Tibial nerve (tissue), 4 donors: ENCODE results near the gene ZDHHC24. TPM values are rescaled to one million over a fixed set of nuclear protein-coding genes. Genes with fewer than 3 reads are reported as not detected.

Experiments
- DNase-seq, 2 donors: peaks; one replicate each; pipeline ENCODE4 v3.0.0-alpha.2; 2019; ENCODE audit warnings: low spot score in 2 of 2
- H3K27ac ChIP-seq, 4 donors: fragments of 200-600 bp; sonication (generic) in 3 of 4; one replicate each; pipeline ENCODE4 v1.5.1; 2017 to 2019; ENCODE audit warnings: mild to moderate bottlenecking in 1 of 4
- H3K27me3 ChIP-seq, 2 donors: fragments of 200-600 bp; sonication (generic) in 1 of 2; one replicate each; pipeline versions ENCODE4 v1.5.1 to v1.6.0; 2017 to 2019
- H3K36me3 ChIP-seq, 3 donors: fragments of 200-600 bp; sonication (generic); one replicate each; pipeline ENCODE4 v1.5.1; 2018 to 2019
- H3K4me1 ChIP-seq, 4 donors: fragments of 200-600 bp; sonication (generic) in 3 of 4; one replicate each; pipeline ENCODE4 v1.5.1; 2017 to 2019
- H3K4me3 ChIP-seq, 4 donors: fragments of 200-600 bp; sonication (generic) in 3 of 4; one replicate each; pipeline ENCODE4 v1.5.1; 2017 to 2019; ENCODE audit warnings: mild to moderate bottlenecking in 1 of 4, moderate library complexity in 1 of 4
- H3K9me3 ChIP-seq, 4 donors: fragments of 200-600 bp; sonication (generic) in 3 of 4; one replicate each; pipeline ENCODE4 v1.5.1; 2017 to 2019
- CTCF ChIP-seq, 5 experiments: fragments of 200-600 bp in 3 of 5; fragments of 450-650 bp in 2 of 5; sonication (generic) in 3 of 5; IDR thresholded peaks; one replicate each; pipeline ENCODE4 v1.5.1; 2016 to 2019; ENCODE audit warnings: antibody characterized with exemption in 5 of 5, mild to moderate bottlenecking in 3 of 5, moderate library complexity in 2 of 5
- EP300 ChIP-seq, 2 donors: sonication (generic); formaldehyde crosslinking; IDR thresholded peaks; one replicate each; pipeline ENCODE4 v1.6.1; 2017; ENCODE audit warnings: antibody characterized with exemption in 2 of 2, mild to moderate bottlenecking in 1 of 2
- POLR2A ChIP-seq, 2 donors: fragments of 450-650 bp; IDR thresholded peaks; one replicate each; pipeline ENCODE4 v1.6.1; 2017; ENCODE audit warnings: antibody characterized with exemption in 2 of 2, mild to moderate bottlenecking in 2 of 2, moderate library complexity in 2 of 2
- WGBS, 2 donors: methylation state at CpG; one replicate each; pipeline ENCODE4 v1.1.5; 2018; 5-methylcytosine and 5-hydroxymethylcytosine counted together
- total RNA-seq, 4 donors: library from RNA; depleted of rRNA; stranded (reverse); fragments of >200 nt; gene quantifications; one replicate each; pipeline ENCODE4 v1.1.0, GENCODE V29; 2016

Gene ZDHHC24
- 10 to 100 TPM; 15.3 to 17.7 (median 16.6) TPM for total RNA-seq

DNA sequence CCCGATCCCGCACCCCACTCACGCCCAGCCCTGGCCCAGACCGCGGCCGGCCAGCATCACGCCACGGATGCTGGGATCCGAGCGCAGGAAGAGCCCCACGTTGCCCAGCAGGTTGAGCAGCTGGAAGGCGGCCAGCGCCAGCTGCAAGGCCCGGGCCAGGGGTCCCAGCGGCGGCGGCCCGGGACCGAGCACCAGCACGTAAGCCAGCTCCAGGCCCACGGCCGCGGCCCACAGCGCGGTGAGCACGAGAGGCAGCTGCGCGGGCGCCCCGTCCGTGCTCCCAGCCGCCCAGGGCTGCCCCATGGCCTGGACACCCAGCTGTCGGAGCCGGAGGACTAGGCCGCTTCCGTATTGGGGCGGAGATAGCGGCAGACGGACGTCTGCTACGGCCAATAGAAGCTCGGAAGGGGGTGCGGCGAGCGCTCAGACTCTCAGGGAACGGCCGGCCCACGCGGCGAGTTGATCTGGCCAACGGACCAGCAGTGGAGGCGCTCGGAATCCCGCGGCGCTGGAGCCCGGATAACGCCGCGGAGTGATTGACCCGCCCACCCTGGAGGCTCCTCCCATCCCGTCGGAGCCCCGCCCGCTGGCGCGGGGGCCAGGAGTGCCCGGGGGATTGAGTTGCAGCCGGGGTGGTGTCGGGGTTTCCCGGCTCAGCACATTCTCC, at the start of gene ZDHHC24:
Gene ZDHHC24, minus strand, starts transcription at position 348 of the 667 bp plus-strand sequence. Its CDS starts 45 bp downstream, at position 303.
- H3K27ac ChIP-seq, result peak within 1 kb of the TSS; percentile 27 to 81 (median 72)
- no peaks in the 10 kb centered on the region for H3K9me3 ChIP-seq
- peaks cover 4 to 56% (median 24%) of the 10 kb centered on the region in 4 donors for H3K4me1 ChIP-seq
- peak within 1 kb of the TSS; percentile 65 to 98 (median 72) for H3K4me3 ChIP-seq
- peak; percentile 72 to 78 for TF ChIP-seq EP300 (IDR thresholded peaks at IDR 0.05)
- peak in 1 of 5 experiments; percentile 20 for TF ChIP-seq CTCF (IDR thresholded peaks at IDR 0.05)
- peak in 1 of 2 donors; percentile 35 for TF ChIP-seq POLR2A (IDR thresholded peaks at IDR 0.05)
- DNase-seq, result peak; percentile 94 to 95
- H3K27me3 ChIP-seq, result no peaks in the 10 kb centered on the region
- H3K36me3 ChIP-seq, result peaks cover 0 to 28% (median 0%) of the 10 kb centered on the region in 3 donors
- 0% methylated on average over 33 to 61 of the region's 71 CpGs for WGBS, 2 donors

DNA sequence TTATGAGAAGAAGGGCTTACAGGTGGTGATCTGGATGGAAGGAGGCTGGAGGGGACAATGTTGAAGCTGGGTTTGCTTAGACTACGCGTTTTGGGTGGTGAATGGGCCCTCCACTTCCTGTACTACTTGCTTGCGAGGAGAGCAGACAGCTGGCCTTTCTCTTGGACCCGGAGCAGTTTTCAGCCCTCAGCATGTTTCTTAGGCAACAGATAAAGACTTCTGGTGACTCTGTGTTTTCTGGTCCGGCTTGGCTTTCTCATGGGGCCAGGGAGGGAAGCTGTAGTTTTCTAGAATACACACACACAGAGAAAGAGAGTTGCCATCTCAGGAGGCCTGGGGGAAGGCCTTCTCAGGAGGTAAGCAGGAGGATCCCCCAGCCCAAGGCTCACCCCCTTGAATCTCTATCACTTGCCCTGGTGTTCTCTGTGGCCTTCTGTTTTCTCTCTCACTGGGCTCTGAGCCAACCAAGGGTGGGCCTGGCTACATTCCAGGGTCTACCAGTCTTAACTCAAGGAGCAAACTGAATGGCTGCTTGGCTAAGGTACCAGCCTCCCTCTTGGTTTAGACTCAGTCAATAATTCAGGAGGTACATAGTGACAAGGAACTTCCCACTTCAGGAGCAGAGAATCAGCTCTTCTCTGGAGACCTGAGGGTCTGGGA, 49.5 kb upstream of the ZDHHC24 start:
- no peak overlapping the region for H3K4me3 ChIP-seq
- WGBS, 2 donors, result 46 to 51% methylated on average over 5 of the region's 5 CpGs
- H3K9me3 ChIP-seq, result no peaks in the 10 kb centered on the region
- peak overlapping the region in 2 of 4 donors; percentile 37 to 43 for H3K27ac ChIP-seq
- DNase-seq, result no peak
- peaks cover 0 to 44% (median 26%) of the 10 kb centered on the region in 4 donors for H3K4me1 ChIP-seq
- H3K27me3 ChIP-seq, result no peaks in the 10 kb centered on the region
- no peak for TF ChIP-seq CTCF (IDR thresholded peaks at IDR 0.05)
- TF ChIP-seq POLR2A (IDR thresholded peaks at IDR 0.05), result no peak
- TF ChIP-seq EP300 (IDR thresholded peaks at IDR 0.05), result no peak
- peaks cover 0 to 16% (median 0%) of the 10 kb centered on the region in 3 donors for H3K36me3 ChIP-seq

GRCh38 chr11:66593650-66594049, 47.8 kb upstream of the ZDHHC24 start:
- Histone ChIP-seq H3K36me3 (no peaks in the 10 kb centered on the region), H3K4me3 (peak overlapping the region; percentile 37 to 74 (median 66)), H3K27ac (peak overlapping the region; percentile 33 to 89 (median 86)), H3K9me3 (no peaks in the 10 kb centered on the region), H3K27me3 (no peaks in the 10 kb centered on the region), H3K4me1 (peaks cover 0 to 38% (median 26%) of the 10 kb centered on the region in 4 donors)
- WGBS, 2 donors, result 65 to 69% methylated on average over 7 of the region's 7 CpGs
- no peak for TF ChIP-seq POLR2A (IDR thresholded peaks at IDR 0.05)
- no peak for TF ChIP-seq CTCF (IDR thresholded peaks at IDR 0.05)
- no peak for TF ChIP-seq EP300 (IDR thresholded peaks at IDR 0.05)
- no peak for DNase-seq

DNA sequence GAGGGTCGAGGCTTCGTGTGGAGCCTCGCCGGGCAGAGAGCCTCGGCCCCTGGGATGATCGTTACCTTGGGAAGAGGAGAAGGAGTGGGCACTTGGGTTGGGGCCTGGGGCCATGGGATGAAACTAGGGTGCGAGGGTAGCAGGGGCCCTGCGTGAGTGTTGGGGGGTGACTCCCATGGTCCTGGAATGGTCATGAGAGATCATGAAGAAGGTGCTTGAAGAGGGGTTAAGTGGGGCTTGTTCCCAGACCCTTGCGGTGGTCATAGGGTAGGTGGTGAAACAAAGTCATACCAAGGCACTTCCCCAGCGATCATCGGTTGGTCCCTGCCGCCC, 47.4 kb upstream of the ZDHHC24 start:
- WGBS, 2 donors, result 7% methylated on average over 12 of the region's 12 CpGs
- Histone ChIP-seq H3K9me3 (no peaks in the 10 kb centered on the region), H3K27me3 (no peaks in the 10 kb centered on the region), H3K27ac (peak overlapping the region; percentile 33 to 89 (median 86)), H3K36me3 (no peaks in the 10 kb centered on the region), H3K4me1 (peaks cover 0 to 38% (median 26%) of the 10 kb centered on the region in 4 donors), H3K4me3 (peak overlapping the region; percentile 37 to 74 (median 66))
- DNase-seq, result no peak
- no peak for TF ChIP-seq POLR2A (IDR thresholded peaks at IDR 0.05)
- no peak for TF ChIP-seq CTCF (IDR thresholded peaks at IDR 0.05)
- no peak for TF ChIP-seq EP300 (IDR thresholded peaks at IDR 0.05)
